Astrocyte of the spinal cord (primary cell): ENCODE data around the gene OGFOD2.

Experiments used
- DNase-seq: peaks from one replicate; pipeline ENCODE4 v3.0.0; 2011; ENCODE audit warnings: low read depth, low spot score
- H3K4me3 ChIP-seq: 2 replicates; pipeline ENCODE4 v1.5.1; 2011; ENCODE audit warnings: low read depth, mild to moderate bottlenecking, low read length, moderate library complexity
- in situ Hi-C: cut with HindIII; loops from 2 replicates; pipeline ENCODE4 v1.10.0; 2017; ENCODE audit warnings: low sequenced_read_pairs
- TF ChIP-seq, protein P1 (sequence below): IDR thresholded peaks from 2 replicates; pipeline ENCODE4 v1.5.1; 2012; ENCODE audit warnings: low read depth, mild to moderate bottlenecking, low read length, inconsistent platforms

OGFOD2 gene

DNA sequence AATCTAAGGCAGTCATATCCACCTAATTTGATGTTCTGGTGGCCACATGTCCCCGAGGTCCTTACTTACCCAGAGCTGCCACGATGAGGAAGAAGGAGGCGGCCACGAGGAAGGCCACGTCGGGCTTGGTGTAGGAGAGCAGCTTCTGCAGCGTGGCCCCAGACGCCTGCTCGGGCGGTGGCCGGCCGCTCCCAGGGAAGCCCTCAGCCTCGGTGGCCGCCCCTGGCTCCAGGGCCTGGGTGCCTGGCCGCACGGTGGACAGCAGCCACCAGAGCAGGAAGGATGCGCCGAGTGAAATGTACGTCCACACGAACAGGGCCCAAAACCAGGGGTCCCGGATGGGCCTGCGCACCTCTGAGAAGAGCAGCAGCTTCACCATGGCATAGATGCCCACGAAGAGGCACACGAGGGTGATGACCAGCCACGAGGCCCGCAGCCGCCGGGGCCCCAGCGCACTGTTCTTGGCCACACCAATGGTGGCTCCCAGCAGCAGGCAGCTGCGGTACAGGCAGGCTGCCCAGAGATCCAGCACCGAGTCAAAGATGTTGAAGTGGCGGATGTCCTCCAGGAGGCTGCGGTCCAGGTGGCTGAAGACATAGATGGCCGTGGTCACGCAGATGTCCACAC is 15.4 kb upstream of the OGFOD2 start:
- TF ChIP-seq, protein P1, sequence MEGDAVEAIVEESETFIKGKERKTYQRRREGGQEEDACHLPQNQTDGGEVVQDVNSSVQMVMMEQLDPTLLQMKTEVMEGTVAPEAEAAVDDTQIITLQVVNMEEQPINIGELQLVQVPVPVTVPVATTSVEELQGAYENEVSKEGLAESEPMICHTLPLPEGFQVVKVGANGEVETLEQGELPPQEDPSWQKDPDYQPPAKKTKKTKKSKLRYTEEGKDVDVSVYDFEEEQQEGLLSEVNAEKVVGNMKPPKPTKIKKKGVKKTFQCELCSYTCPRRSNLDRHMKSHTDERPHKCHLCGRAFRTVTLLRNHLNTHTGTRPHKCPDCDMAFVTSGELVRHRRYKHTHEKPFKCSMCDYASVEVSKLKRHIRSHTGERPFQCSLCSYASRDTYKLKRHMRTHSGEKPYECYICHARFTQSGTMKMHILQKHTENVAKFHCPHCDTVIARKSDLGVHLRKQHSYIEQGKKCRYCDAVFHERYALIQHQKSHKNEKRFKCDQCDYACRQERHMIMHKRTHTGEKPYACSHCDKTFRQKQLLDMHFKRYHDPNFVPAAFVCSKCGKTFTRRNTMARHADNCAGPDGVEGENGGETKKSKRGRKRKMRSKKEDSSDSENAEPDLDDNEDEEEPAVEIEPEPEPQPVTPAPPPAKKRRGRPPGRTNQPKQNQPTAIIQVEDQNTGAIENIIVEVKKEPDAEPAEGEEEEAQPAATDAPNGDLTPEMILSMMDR: no peak
- H3K4me3 ChIP-seq: no peak overlapping the region
- DNase-seq: no peak
- in situ Hi-C loops: no loop called here

DNA sequence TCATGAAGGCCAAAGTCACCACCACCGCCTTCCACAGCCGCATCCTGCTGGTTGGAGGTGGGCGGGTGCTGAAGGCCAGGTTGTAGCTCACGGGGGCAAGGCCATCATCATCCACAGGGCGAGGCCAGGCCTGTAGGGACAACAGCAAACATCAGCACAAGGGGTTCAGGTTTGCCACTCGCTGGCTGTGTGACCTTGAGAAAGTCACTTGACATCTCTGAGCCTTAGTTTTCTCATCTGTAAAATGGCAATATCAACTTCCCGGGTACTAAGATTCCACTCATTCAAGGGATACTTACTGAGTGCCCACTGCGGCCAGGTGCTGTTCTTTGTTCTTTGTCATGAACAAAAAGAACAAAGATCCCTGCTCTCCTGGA is 14.9 kb upstream of the OGFOD2 start:
- in situ Hi-C loops: no loop called here
- no peak for DNase-seq
- no peak overlapping the region for H3K4me3 ChIP-seq
- TF ChIP-seq, protein P1: no peak

DNA sequence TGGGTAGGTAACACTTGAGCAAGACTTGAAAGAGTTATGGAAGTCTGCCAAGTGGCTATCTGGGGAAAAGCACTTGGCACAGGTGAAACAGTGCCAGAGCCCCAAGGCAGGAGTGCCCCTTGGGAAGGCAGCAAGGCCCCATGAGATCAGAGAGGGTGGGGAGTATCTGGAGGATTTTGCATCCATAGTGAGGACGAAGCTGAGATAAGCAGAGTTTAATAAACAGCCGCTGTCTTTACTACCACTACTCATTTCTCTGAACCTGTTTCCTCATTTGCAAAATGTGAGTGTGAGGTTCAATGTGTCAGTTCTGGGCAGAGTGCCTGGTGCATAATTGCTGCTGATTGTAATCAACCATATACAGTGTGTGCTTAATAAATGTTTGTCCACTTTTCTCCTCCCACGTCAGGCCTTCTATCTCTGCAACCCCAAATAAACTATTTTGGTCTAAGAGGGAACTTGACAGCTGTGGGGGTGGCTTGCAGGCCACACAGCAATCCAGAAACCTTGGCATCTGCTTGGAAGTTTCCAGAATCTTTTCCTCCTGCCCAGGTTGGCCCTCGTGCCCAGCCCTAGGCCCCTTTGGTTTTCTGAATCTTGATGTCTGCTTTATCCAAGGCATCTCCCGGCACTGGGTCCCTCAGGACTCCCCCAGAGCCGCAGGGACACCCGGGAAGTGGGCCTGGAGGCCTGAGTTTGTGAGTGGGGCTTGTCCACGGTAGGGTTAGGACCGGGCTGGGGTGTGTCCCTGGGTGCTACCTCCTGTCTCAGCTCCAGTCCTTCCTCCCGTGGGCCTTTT is 13.3 kb upstream of the OGFOD2 start:
- in situ Hi-C loops: no loop called here
- no peak overlapping the region for H3K4me3 ChIP-seq
- TF ChIP-seq, protein P1: no peak
- DNase-seq: no peak

DNA sequence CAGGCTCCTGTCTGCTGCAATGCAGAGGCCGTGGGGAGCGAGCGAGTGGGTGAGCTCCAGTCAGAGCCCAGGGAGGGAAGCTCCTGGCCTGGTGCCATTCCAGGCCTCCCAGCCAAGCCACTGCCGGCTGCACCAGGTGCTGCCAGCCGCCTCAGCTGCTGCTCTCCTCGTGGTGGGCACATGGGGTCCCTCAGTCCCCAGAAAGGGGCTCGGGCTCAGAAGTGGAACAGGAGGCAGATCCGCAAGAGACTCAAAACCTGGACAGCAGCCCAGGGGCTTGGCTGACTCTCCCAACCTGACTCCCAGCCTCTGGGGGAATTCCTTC is 11.1 kb upstream of the OGFOD2 start:
- no peak overlapping the region for H3K4me3 ChIP-seq
- in situ Hi-C loops: no loop called here
- TF ChIP-seq, protein P1: no peak
- DNase-seq: peak; percentile 24

DNA sequence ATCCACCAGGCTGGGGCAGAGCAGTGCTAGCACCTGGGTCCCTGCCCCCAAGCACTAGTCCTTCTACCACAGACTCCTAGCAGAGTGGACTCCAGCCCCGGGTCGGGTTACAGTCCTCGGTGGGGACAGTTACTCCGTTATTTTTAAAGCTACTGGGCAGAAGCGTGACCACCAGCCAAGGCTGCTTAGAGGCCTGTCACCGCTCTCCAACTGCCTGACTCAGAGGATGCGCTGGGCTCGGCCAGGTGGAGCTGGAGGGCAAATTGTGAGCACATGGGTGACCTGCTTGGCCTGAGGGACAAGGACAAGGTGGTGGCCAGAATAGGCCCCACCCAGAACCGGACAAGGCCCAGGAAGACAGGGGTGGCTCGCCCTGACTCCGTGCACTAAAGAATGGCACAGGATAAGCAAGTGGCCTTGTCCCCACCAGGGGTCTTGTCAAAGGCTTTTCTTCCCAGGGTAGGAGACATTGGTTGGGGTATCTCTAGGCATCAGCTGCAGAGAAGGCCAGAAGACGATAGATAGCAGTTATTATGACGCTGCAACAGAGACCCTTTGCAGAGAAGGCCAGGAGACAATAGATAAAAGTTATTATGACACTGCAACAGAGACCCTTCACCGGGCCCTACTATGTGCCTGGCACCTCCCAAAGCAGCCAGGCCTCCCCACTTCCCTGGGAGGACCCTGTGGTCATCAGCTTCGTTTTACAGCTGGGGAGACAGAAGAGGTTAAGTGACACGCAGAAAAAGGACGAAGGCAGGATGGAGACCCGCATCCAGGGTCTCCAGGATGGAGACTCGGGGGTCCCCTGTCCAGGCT is 10.4 kb upstream of the OGFOD2 start:
- no peak overlapping the region for H3K4me3 ChIP-seq
- DNase-seq: no peak
- TF ChIP-seq, protein P1: no peak
- in situ Hi-C loops: no loop called here

DNA sequence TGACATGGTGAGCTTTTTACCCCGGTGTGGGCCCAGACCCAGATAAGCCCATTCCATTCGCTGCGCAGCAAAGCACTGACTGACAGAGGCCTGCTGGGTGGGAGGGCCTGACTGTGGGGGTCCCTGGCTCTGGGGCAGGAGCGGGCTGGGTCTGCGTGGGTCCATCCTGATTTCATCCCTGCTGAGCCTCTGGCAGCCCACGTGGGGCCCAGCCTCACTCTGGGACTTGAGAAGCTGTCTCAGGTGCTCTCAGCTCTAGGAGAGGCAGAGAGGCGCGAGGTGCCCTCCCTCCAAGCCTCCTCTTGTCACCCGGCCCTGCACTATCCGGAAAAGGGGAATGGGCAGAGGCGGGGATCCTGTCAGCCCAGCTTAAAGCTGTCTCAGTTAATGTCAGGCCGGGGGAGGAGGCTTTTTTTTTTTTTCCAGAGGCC is 9.7 kb upstream of the OGFOD2 start:
- in situ Hi-C loops: no loop called here
- TF ChIP-seq, protein P1: no peak
- H3K4me3 ChIP-seq: peak overlapping the region; percentile 80
- no peak for DNase-seq
